ENCODE results near the gene HBE1.
"Not testable (repeated sequence)": the region's sequence is repeated elsewhere in the genome, so short reads cannot be mapped to it uniquely, and the experiment has no call there.

HBE1 gene

GRCh38 chr11:5284637-5285036, 14.9 kb upstream of the HBE1 start:
- DNase-seq: no peak

GRCh38 chr11:5283882-5284281, 14.1 kb upstream of the HBE1 start:
- DNase-seq: no peak

GRCh38 chr11:5283086-5283485, 13.3 kb upstream of the HBE1 start:
- DNase-seq: no peak

GRCh38 chr11:5282628-5283027, 12.9 kb upstream of the HBE1 start:
- DNase-seq: no peak

GRCh38 chr11:5281596-5281995, 11.9 kb upstream of the HBE1 start:
- DNase-seq: no peak

GRCh38 chr11:5280582-5281102, 10.9 kb upstream of the HBE1 start:
- DNase-seq: no peak

- no peak for DNase-seq
These were observed 9.8 kb upstream of the HBE1 start for GRCh38 chr11:5279471-5280090.

GRCh38 chr11:5277807-5278382, 8.2 kb upstream of the HBE1 start:
- DNase-seq: no peak

GRCh38 chr11:5276697-5277096, 7.0 kb upstream of the HBE1 start:
- DNase-seq: no peak

- no peak for DNase-seq
These were observed 5.8 kb upstream of the HBE1 start for GRCh38 chr11:5275369-5276110.

- no peak for DNase-seq
These were observed 4.7 kb upstream of the HBE1 start for GRCh38 chr11:5274395-5274794.

GRCh38 chr11:5272395-5273017, 2.8 kb upstream of the HBE1 start:
- no peak for DNase-seq

GRCh38 chr11:5267033-5267563, 2.6 kb downstream of the HBE1 start:
- DNase-seq: no peak

GRCh38 chr11:5266609-5267008, 3.1 kb downstream of the HBE1 start:
- no peak for DNase-seq

- DNase-seq: no peak
These were observed 3.9 kb downstream of the HBE1 start for GRCh38 chr11:5265832-5266231.

GRCh38 chr11:5258543-5259262, 11.0 kb downstream of the HBE1 start:
- no peak for DNase-seq

GRCh38 chr11:5257296-5257695, 12.4 kb downstream of the HBE1 start:
- no peak for DNase-seq

GRCh38 chr11:5254646-5255413, 14.9 kb downstream of the HBE1 start, which contains the start of gene HBG2:
Gene HBG2 (minus strand): TSS chr11:5254781. CDS start chr11:5254728, 53 bp downstream.
- not testable (repeated sequence) for DNase-seq

GRCh38 chr11:5254023-5254422, 15.7 kb downstream of the HBE1 start:
- DNase-seq: not testable (repeated sequence)

GRCh38 chr11:5253440-5253839, 16.3 kb downstream of the HBE1 start:
- not testable (repeated sequence) for DNase-seq

- no peak for DNase-seq
These were observed 16.9 kb downstream of the HBE1 start for GRCh38 chr11:5252919-5253265.
